CD4-positive, alpha-beta T cell treated with Interleukin-2 at 100 ng/mL for 4 hours (primary cell): ENCODE measurements around the gene CFAP45.

Source experiments
- DNase-seq: peaks from one replicate; pipeline ENCODE4 v3.0.0-alpha.2; 2020; ENCODE audit warnings: low spot score

CFAP45 gene

GRCh38 chr1:159936273-159936904, 36.4 kb upstream of the CFAP45 start:
- peak; percentile 85 for DNase-seq

- DNase-seq = no peak
Measured at GRCh38 chr1:159935719-159936272, 35.8 kb upstream of the CFAP45 start.

GRCh38 chr1:159935305-159935704, 35.3 kb upstream of the CFAP45 start:
- DNase-seq = no peak

GRCh38 chr1:159934136-159935039, 34.4 kb upstream of the CFAP45 start:
- DNase-seq = no peak

GRCh38 chr1:159933347-159933746, 33.4 kb upstream of the CFAP45 start:
- no peak for DNase-seq

- no peak for DNase-seq
Measured at GRCh38 chr1:159932296-159933285, 32.6 kb upstream of the CFAP45 start.

GRCh38 chr1:159931795-159932173, 31.8 kb upstream of the CFAP45 start:
- DNase-seq = no peak

GRCh38 chr1:159931101-159931794, 31.3 kb upstream of the CFAP45 start:
- no peak for DNase-seq

- DNase-seq = no peak
Measured at GRCh38 chr1:159930634-159931033, 30.7 kb upstream of the CFAP45 start.

- no peak for DNase-seq
Measured at GRCh38 chr1:159930216-159930615, 30.3 kb upstream of the CFAP45 start.

- no peak for DNase-seq
Measured at GRCh38 chr1:159929155-159930051, 29.4 kb upstream of the CFAP45 start.

- DNase-seq = no peak
Measured at GRCh38 chr1:159928491-159929050, 28.6 kb upstream of the CFAP45 start.

- DNase-seq = no peak
Measured at GRCh38 chr1:159927849-159928431, 28.0 kb upstream of the CFAP45 start.

- DNase-seq = no peak
Measured at GRCh38 chr1:159927211-159927848, 27.4 kb upstream of the CFAP45 start.

- DNase-seq = no peak
Measured at GRCh38 chr1:159925719-159926078, 25.7 kb upstream of the CFAP45 start.

- peak; percentile 96 for DNase-seq
Measured at GRCh38 chr1:159924791-159925718, 25.1 kb upstream of the CFAP45 start, which contains the start of gene TAGLN2. Gene TAGLN2, minus strand, starts transcription at chr1:159925507. Its CDS starts 4,998 bp downstream, at chr1:159920509.

- DNase-seq = peak; percentile 83
Measured at GRCh38 chr1:159924025-159924790, 24.2 kb upstream of the CFAP45 start.
